ENCODE measurements around the gene FAM124B. TPM values are rescaled to one million over a fixed set of nuclear protein-coding genes. Genes with fewer than 3 reads are reported as not detected.
A peak's percentile ranks its signal among the peaks of the same experiment; 100 is the strongest.

FAM124B gene
- total RNA-seq, 1 donor from 2014 or later: not detected

GRCh38 chr2:224408676-224409075 is 6.8 kb upstream of the FAM124B start:
- Histone ChIP-seq H3K4me1 (no peaks in the 10 kb centered on the region), H3K36me3 (no peaks in the 10 kb centered on the region), H3K4me3 (no peak overlapping the region), H4K20me1 (ENCODE audit: low read depth) (no peaks in the 10 kb centered on the region), H3K9me3 (ENCODE audit: low read depth) (no peaks in the 10 kb centered on the region), H3K4me2 (no peak overlapping the region), H3K27ac (no peak overlapping the region), H3K27me3 (no peaks in the 10 kb centered on the region), H3K9ac (no peak overlapping the region), H3F3A (ENCODE audit: low read depth) (no peaks in the 10 kb centered on the region), H3K79me2 (ENCODE audit: low read depth) (no peaks in the 10 kb centered on the region), H2AFZ (replicated peaks) (no peak overlapping the region)
- H3K4me1 Mint-ChIP-seq: no peaks in the 10 kb centered on the region
- TF ChIP-seq EZH2phosphoT487 (IDR thresholded peaks at IDR 0.05) (no peak), CTCF (IDR thresholded peaks at IDR 0.05) (no peak), EZH2 (IDR thresholded peaks at IDR 0.05) (no peak)
- H3K27me3 Mint-ChIP-seq (ENCODE audit: insufficient read depth, low read depth): no peaks in the 10 kb centered on the region
- H3K27ac Mint-ChIP-seq: no peak overlapping the region
- H3K9me3 Mint-ChIP-seq: peaks cover 7% of the 10 kb centered on the region
- H3K4me3 Mint-ChIP-seq: no peak overlapping the region
- no peak for DNase-seq (ENCODE audit: low spot score)
- H3K36me3 Mint-ChIP-seq: no peaks in the 10 kb centered on the region

DNA sequence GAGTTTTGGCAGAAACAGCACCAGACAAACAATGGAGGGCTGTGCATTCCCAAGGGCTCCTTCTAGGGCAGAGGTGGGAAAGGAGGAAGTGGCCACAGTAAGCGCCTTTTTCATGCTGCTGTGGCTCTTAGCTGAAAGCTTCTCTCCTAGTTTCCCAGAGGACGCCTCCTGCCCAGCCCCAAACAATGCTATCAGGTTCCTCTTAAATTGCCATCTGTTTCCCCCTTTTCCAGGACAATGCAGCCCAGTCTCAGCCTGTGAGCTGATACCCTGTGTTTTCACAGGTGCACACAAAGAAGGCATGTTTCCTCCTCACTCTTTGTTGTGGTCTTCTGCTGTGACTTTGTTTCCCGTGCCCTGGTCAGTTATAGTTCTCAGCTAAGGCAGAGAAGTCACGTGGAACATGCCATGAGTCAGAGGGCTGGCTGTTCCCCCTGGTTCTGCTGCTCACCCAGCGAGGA is 5.4 kb upstream of the FAM124B start:
- Mint-ChIP-seq H3K9me3 (peaks cover 7% of the 10 kb centered on the region), H3K4me3 (no peak overlapping the region), H3K27ac (no peak overlapping the region), H3K4me1 (no peaks in the 10 kb centered on the region), H3K36me3 (no peaks in the 10 kb centered on the region), H3K27me3 (ENCODE audit: insufficient read depth, low read depth) (no peaks in the 10 kb centered on the region)
- TF ChIP-seq EZH2 (IDR thresholded peaks at IDR 0.05) (no peak), EZH2phosphoT487 (IDR thresholded peaks at IDR 0.05) (no peak), CTCF (IDR thresholded peaks at IDR 0.05) (no peak)
- no peak overlapping the region for H3K9ac ChIP-seq
- no peaks in the 10 kb centered on the region for H4K20me1 ChIP-seq (ENCODE audit: low read depth)
- H3F3A ChIP-seq (ENCODE audit: low read depth): no peaks in the 10 kb centered on the region
- no peaks in the 10 kb centered on the region for H3K4me1 ChIP-seq
- peak; percentile 8 for DNase-seq (ENCODE audit: low spot score)
- no peaks in the 10 kb centered on the region for H3K9me3 ChIP-seq (ENCODE audit: low read depth)
- H3K36me3 ChIP-seq: no peaks in the 10 kb centered on the region
- peak overlapping the region; percentile 17 for H2AFZ ChIP-seq (replicated peaks)
- no peak overlapping the region for H3K27ac ChIP-seq
- H3K4me3 ChIP-seq: no peak overlapping the region
- H3K79me2 ChIP-seq (ENCODE audit: low read depth): no peaks in the 10 kb centered on the region
- no peak overlapping the region for H3K4me2 ChIP-seq
- H3K27me3 ChIP-seq: no peaks in the 10 kb centered on the region

GRCh38 chr2:224405841-224406370 is 4.0 kb upstream of the FAM124B start:
- no peaks in the 10 kb centered on the region for H3K4me1 Mint-ChIP-seq
- no peak overlapping the region for H3K4me3 ChIP-seq

More at GRCh38 chr2:224405841-224406370, 4.0 kb upstream of the FAM124B start:
- no peak overlapping the region for H3K9ac ChIP-seq
- TF ChIP-seq CTCF (IDR thresholded peaks at IDR 0.05): no peak
- TF ChIP-seq EZH2phosphoT487 (IDR thresholded peaks at IDR 0.05): no peak
- no peak for TF ChIP-seq EZH2 (IDR thresholded peaks at IDR 0.05)
- Mint-ChIP-seq H3K9me3 (peaks cover 7% of the 10 kb centered on the region), H3K27ac (no peak overlapping the region), H3K4me3 (no peak overlapping the region), H3K36me3 (no peaks in the 10 kb centered on the region), H3K27me3 (ENCODE audit: insufficient read depth, low read depth) (peaks cover 2% of the 10 kb centered on the region)
- H3K27me3 ChIP-seq: no peaks in the 10 kb centered on the region
- H3K9me3 ChIP-seq (ENCODE audit: low read depth): no peaks in the 10 kb centered on the region
- no peak overlapping the region for H3K4me2 ChIP-seq
- no peak for DNase-seq (ENCODE audit: low spot score)
- no peaks in the 10 kb centered on the region for H3F3A ChIP-seq (ENCODE audit: low read depth)
- no peak overlapping the region for H3K27ac ChIP-seq
- no peak overlapping the region for H2AFZ ChIP-seq (replicated peaks)
- H4K20me1 ChIP-seq (ENCODE audit: low read depth): no peaks in the 10 kb centered on the region
- H3K79me2 ChIP-seq (ENCODE audit: low read depth): no peaks in the 10 kb centered on the region
- H3K4me1 ChIP-seq: no peaks in the 10 kb centered on the region
- no peaks in the 10 kb centered on the region for H3K36me3 ChIP-seq
